BJ (cell line): ENCODE results near the gene TRIM54. TPM values are rescaled to one million over a fixed set of nuclear protein-coding genes. Genes with fewer than 3 reads are reported as not detected.

Experiments
- CTCF ChIA-PET: fragments of 350-600 bp; formaldehyde crosslinking; extraction: SDS; loops from one replicate; lab custom pipeline; 2021; ENCODE audit warnings: antibody characterized with exemption, inconsistent platforms; lab: Yijun Ruan, JAX
- POLR2A ChIA-PET: fragments of 300-600 bp; sonication (Branson Sonifier 250); formaldehyde crosslinking; extraction: SDS; loops from one replicate; lab custom pipeline; 2021; ENCODE audit warnings: antibody characterized with exemption; lab: Charles Lee
- DNase-seq: peaks from one replicate; pipeline ENCODE4 v3.0.0-alpha.2; 2011; ENCODE audit warnings: low read depth
- H3K27me3 ChIP-seq: 2 replicates; pipeline ENCODE4 v1.6.0; 2011; ENCODE audit warnings: low read length; ENCODE audit not compliant: control insufficient read depth, insufficient read depth
- H3K36me3 ChIP-seq: 2 replicates; pipeline ENCODE4 v1.5.1; 2011; ENCODE audit warnings: low read length; ENCODE audit not compliant: control insufficient read depth, insufficient read depth
- H3K4me3 ChIP-seq: 2 replicates; pipeline ENCODE4 v1.5.1; 2011; ENCODE audit warnings: low read depth, mild to moderate bottlenecking, control low read depth, low read length
- CTCF ChIP-seq: IDR thresholded peaks from 2 replicates; pipeline ENCODE4 v1.5.1; 2011; ENCODE audit warnings: low read depth, mild to moderate bottlenecking, control low read depth, inconsistent platforms, low read length, moderate library complexity; ENCODE audit not compliant: insufficient read depth
- polyA plus RNA-seq: library from polyadenylated mRNA; depleted of rRNA; stranded (reverse); fragments of >200 nt; gene quantifications from 2 replicates; pipeline ENCODE4 v1.2.3, GENCODE V29; 2011

TRIM54 gene
- polyA plus RNA-seq, 1 experiment: not detected

- Histone ChIP-seq H3K27me3 (peaks cover 60% of the 10 kb centered on the region), H3K36me3 (no peaks in the 10 kb centered on the region), H3K4me3 (peak within 1 kb of the TSS; percentile 19)
- DNase-seq: no peak
- POLR2A ChIA-PET: no interaction called here
- TF ChIP-seq CTCF: no peak
- CTCF ChIA-PET: interaction anchor here (0.6 to 7.9 kb wide), 2 partner anchors 18 to 19 kb away, joined by 3 to 64 read pairs; partner anchors contain the start of gene TRIM54
These were observed 19.6 kb upstream of the TRIM54 start, which contains the start of gene SLC30A3 for GRCh38 chr2:27262379-27263286. Gene SLC30A3, minus strand, starts transcription at chr2:27263047. Its CDS starts 141 bp downstream, at chr2:27262906.

- Histone ChIP-seq H3K27me3 (peaks cover 59% of the 10 kb centered on the region), H3K4me3 (peak overlapping the region; percentile 7; the same call in 1 of the 2 replicates), H3K36me3 (no peaks in the 10 kb centered on the region)
- CTCF ChIA-PET: interaction anchor here (1.3 to 7.9 kb wide), 5 partner anchors 14 to 130 kb away, joined by 3 to 64 read pairs (median 4); partner anchors contain the start of gene TRIM54
- no peak for TF ChIP-seq CTCF
- no peak for DNase-seq
- POLR2A ChIA-PET: no interaction called here
These were observed 18.7 kb upstream of the TRIM54 start for GRCh38 chr2:27263287-27264252.

GRCh38 chr2:27264253-27264752 lies 17.9 kb upstream of the TRIM54 start:
- Histone ChIP-seq H3K4me3 (no peak overlapping the region), H3K27me3 (peaks cover 60% of the 10 kb centered on the region), H3K36me3 (no peaks in the 10 kb centered on the region)
- no peak for TF ChIP-seq CTCF
- ChIA-PET POLR2A (no interaction called here), CTCF (interaction anchor here (0.6 to 7.9 kb wide), 11 partner anchors 9 to 130 kb away, joined by 3 to 64 read pairs (median 4); partner anchors contain the start of gene TRIM54)
- no peak for DNase-seq

GRCh38 chr2:27264753-27265535 lies 17.3 kb upstream of the TRIM54 start:
- CTCF ChIA-PET: interaction anchor here (0.6 to 7.9 kb wide), 18 partner anchors 8 to 131 kb away, joined by 3 to 64 read pairs (median 4); partner anchors contain the start of gene TRIM54
- peak; percentile 52 for TF ChIP-seq CTCF
- Histone ChIP-seq H3K36me3 (no peaks in the 10 kb centered on the region), H3K4me3 (peak overlapping the region; percentile 10; the same call in 1 of the 2 replicates), H3K27me3 (peaks cover 58% of the 10 kb centered on the region)
- no peak for DNase-seq
- POLR2A ChIA-PET: no interaction called here
